Measurements from ENCODE around the gene COPS8.
A peak's percentile ranks its signal among the peaks of the same experiment; 100 is the strongest.

The COPS8 gene

GRCh38 chr2:237097911-237098702 is 12.4 kb downstream of the COPS8 start:
- DNase-seq (ENCODE audit: low read depth, low spot score) = no peak

DNA sequence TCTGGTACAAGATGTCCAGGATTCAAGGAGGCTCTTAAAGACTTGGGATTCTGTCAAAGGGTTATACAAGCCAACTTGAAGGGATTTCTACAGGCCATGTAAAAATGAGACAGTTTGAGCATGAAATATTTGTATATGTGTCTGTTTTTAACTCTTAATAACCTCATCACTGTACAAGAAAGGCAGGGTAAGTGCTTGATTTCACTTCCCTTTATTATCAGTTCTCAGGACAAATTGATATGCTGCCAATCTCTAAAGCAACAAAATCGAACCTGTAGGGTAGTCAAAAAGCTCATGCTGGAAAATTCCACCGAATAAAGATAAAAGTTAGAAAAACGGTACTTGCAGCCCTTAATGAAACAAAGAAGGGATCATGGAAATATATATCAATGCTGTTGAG is 14.1 kb downstream of the COPS8 start:
- no peak for DNase-seq (ENCODE audit: low read depth, low spot score)

- no peak for DNase-seq (ENCODE audit: low read depth, low spot score)
Measured at GRCh38 chr2:237101118-237101979, 15.7 kb downstream of the COPS8 start.

DNA sequence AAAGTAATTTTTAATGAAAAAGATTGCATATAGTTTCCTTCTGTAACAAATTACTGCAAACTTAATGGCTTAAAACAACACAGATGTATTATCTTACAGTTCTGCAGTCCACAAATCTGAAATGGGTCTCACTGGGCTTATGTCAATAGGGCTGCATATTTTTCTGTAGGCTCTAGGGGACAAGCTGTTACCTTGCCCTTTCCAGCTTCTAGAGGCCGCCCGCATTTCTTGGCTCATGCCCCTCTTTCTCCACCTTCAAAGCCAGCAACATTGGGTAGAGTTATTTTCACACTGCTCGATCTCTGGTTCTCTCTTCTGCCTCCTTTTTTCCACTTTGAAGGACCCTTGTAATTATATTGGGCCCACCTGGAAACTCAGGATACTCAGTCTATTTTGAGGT is 16.7 kb downstream of the COPS8 start:
- no peak for DNase-seq (ENCODE audit: low read depth, low spot score)

DNA sequence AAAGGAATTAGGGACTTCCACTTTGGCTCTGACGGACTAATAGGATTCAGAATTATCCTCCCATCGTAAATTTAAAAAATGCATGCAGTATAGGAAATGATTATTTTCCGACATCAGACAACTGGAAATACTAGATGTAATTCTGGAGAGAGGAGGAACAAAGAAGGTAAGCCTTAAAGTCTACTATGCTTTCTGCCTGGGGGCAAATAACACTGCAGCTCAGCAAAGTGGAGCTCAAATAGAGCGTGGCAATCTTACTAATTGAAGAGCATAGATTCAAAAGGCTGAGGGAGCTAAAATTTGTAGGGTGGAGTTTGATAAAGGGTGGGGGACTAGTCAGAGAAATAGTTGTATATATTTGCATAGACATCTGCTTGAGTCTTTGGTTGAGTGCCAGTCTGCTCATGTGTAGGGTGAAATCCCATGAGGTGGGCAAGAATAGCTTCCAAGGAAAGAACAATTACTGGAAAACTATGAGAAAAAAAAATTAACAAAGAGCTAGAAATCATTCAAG is 23.8 kb downstream of the COPS8 start:
- DNase-seq (ENCODE audit: low read depth, low spot score) = no peak

DNA sequence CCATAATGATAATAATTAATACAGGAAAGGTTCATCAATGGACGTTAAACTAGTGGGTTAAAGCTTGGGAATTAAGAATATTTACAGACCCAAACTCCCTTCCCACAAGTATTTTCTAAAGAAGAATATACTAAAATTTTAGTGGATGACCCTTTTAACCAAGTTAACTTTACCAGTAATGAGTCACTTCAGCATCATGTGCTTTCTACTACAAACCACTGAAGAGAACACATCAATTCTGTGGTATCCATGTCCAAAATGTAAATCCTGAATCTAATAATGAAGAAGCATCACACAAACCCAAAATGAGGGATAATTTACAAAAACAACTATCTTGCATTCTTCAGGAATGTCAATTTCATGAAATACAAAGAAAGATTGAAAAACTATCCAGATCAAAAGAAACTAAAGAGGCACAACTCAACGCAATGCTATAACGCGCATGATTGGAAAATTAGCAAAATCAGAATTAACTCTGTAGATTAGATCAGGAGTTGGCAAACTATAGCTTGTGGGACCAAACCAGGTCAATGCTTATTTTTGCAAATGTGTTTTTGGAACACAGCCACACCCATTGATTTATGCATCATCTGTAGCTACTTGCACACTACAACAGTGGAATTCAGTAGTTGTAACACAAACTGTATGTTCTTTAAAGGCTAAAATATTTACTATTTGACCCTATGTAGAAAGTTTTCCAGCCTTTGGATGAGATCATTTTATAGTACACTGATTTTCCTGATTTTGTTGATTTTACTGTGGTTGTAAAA is 27.5 kb downstream of the COPS8 start:
- no peak for DNase-seq (ENCODE audit: low read depth, low spot score)

DNA sequence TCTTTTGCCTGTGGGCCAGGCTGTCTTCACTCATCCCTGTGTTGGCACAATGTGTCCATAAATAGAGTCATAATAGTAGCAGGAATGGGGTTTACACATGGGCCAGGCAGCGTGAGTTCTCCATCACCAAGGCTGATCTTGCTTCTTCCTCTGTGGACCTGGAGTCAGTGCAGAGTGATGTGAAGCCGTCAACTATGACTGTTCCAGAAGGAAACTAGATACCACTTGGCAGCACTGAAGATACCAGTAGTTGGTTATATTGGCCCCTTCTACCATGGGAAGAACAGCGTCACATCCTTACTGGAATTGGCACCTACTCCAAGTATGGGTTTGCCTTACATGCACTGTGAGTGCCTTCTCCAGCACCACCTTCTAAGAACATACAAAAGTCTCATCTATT is 30.2 kb downstream of the COPS8 start:
- no peak for DNase-seq (ENCODE audit: low read depth, low spot score)

GRCh38 chr2:237116431-237116830 is 30.7 kb downstream of the COPS8 start:
- no peak for DNase-seq (ENCODE audit: low read depth, low spot score)

DNA sequence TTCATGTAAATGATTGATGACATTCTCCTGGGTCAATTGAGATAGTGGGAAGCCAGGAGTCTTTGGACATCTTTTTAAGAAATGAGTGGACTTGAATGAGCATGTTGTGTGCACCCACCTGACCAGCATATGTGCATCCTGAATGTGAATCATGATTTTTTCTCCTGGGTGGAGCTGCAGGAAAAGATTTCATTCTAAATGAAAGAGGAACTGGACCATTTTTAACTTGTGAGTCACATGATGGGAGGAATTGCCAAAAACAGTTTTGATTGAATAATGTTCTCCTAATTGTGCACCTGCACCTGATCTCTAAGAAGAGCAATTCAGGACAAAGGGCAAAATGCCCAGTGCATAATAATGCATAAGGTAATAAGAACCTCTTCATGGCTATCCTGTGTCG is 32.3 kb downstream of the COPS8 start:
- DNase-seq (ENCODE audit: low read depth, low spot score) = no peak

DNA sequence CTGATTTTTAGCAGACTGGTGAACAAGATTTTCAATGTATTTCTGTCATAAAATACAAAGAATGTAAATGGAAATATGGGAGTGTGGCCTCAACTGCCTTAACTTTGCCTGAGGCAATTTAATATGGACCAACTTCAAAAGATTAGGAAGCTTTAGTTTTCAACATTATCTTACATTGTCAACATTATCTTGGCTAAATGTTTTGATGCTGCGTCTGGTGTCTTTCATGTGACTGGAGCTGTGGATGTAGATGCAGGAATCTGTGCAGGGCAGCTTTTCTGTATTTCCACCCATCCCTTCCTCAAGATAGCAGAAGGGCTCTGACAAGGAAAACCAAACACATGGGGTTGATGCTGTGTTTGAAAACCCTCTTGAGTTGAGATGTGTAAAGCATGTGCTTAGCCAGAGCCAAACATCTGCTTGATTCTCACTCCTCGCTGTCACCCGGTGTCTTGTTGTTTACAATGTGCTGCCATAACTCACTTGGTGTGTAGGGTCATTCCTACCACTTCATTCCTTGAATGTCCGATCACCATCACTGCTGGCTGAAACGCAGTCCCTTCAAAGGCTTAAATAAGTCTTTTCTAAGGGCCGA is 33.0 kb downstream of the COPS8 start:
- no peak for DNase-seq (ENCODE audit: low read depth, low spot score)

GRCh38 chr2:237120916-237121315 is 35.2 kb downstream of the COPS8 start:
- no peak for DNase-seq (ENCODE audit: low read depth, low spot score)

DNA sequence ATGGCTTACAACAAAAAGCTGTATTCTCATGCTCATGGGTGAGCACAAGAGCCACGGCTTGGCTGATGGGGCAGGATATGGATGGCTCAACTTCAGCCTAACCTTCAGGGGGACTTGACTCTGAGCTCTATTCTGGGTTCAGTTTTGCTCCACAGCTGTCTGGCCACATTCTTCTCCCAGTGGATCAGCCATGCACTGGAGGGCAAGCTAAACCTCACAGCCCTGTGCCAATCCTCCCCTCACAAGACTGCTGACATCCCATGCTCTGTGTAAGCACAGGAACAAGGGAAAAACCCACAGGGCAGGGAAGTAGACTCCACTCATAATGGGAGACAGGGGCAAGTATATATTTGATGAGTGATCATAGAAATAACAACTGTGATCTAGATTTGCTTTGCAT is 35.6 kb downstream of the COPS8 start:
- DNase-seq (ENCODE audit: low read depth, low spot score) = no peak

DNA sequence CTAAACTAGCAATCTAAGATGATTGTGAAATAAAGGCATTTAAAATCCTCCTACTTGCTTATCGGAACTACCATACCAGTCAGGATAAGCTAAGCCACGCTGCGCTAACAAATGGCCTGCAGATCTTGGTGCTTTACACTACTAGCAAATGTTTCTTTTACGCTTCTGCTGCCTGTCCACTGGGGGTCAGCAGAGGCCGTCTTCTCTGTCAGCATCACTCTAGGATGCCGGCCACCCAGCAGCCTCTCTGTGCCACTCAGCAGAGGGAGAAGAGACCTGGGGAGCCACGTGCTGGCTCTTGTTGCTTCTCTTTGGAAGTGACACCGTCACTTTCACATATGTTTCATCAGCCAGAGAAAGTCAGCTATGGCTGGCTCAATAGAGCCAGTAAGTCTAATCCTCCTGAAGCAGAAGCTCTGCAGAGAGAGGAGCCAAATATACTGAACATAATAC is 36.6 kb downstream of the COPS8 start:
- peak; percentile 7 for DNase-seq (ENCODE audit: low read depth, low spot score)

- no peak for DNase-seq (ENCODE audit: low read depth, low spot score)
Measured at GRCh38 chr2:237124820-237125219, 39.1 kb downstream of the COPS8 start.

- DNase-seq (ENCODE audit: low read depth, low spot score) = no peak
Measured at GRCh38 chr2:237125967-237126366, 40.3 kb downstream of the COPS8 start.

- DNase-seq (ENCODE audit: low read depth, low spot score) = no peak
Measured at GRCh38 chr2:237126519-237127174, 41.0 kb downstream of the COPS8 start.

- peak; percentile 33 for DNase-seq (ENCODE audit: low read depth, low spot score)
Measured at GRCh38 chr2:237128026-237128703, 42.5 kb downstream of the COPS8 start.

- no peak for DNase-seq (ENCODE audit: low read depth, low spot score)
Measured at GRCh38 chr2:237128845-237129592, 43.3 kb downstream of the COPS8 start.

- no peak for DNase-seq (ENCODE audit: low read depth, low spot score)
Measured at GRCh38 chr2:237129625-237130263, 44.1 kb downstream of the COPS8 start.
